HG03175 (cell line): ENCODE measurements around the gene SYNDIG1.

ENCODE experiments used
- ATAC-seq: cut with Tn5 transposase; IDR thresholded peaks from one replicate; pipeline ENCODE4 v1.9.1; 2021; ENCODE audit warnings: mild to moderate bottlenecking, moderate library complexity; ENCODE audit not compliant: unreplicated experiment

Gene SYNDIG1

GRCh38 chr20:24582373-24583168 is 113.1 kb downstream of the SYNDIG1 start:
- no peak for ATAC-seq

DNA sequence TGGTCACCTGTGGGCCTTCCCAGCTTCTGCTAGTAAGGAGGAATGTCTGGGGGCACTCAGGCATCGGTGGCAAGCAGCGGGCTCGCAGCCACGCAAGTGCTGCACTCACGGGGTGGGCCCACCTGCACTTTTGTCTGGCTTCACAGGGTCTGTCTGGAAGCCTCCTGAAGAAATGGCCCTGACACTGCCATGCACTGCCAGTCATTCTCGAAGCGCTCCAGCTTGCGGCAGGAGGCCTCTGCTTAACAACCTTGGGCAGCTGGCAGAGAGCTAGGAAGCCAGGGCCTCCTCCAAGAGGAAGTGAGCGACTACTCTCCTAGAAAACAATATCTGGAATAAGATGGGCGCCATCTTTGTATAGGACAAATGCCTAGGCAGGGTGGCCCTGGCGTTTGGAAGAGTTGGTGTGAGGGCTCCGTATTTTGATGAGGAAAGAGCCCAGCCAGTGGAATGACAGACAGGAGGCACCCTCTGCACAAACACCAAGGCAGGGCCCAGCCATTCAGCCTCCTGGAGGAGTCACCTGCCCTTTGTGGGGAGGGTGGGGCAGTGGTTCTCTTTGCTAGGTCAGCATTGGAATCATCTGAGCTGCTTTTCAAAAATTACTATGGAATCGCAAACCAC is 113.9 kb downstream of the SYNDIG1 start:
- no peak for ATAC-seq

DNA sequence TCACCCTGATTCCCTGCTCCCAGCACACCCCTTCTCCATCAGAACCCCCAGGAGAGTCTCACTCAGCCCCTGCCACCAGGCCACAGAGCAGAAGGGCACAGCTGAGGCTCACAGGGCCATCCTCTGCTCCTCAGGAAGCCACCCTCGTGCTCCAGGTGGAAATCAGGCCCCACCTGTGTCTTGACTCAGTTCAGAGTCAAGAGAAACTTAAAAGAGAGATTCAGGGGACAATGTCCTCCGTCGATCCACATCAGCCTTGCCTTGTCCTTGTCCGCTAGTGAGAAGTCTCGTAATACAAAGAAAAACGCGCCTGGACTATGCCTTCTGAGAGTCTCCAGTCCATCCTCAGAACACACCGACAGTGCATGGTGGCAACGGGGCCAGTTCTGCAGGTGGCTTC is 114.6 kb downstream of the SYNDIG1 start:
- no peak for ATAC-seq

GRCh38 chr20:24584538-24585356 is 115.3 kb downstream of the SYNDIG1 start:
- ATAC-seq, result no peak

GRCh38 chr20:24585796-24586522 is 116.5 kb downstream of the SYNDIG1 start:
- no peak for ATAC-seq

DNA sequence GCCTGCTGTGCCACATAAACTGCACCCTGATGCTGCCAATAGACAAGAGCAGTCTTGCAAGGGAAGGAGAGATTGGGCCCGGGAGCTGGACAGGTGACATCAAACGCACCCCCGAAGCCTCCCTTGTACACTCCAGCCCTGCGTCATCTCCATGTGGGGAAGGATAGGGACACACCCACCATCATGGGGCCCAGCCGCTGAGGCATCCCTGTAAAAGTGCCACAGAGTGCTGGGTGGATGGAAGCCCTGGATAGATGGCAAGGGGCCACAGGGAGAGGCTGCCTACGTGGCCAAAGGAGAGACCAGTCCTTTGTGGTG is 117.1 kb downstream of the SYNDIG1 start:
- ATAC-seq, result no peak

- ATAC-seq, result no peak
Measured at GRCh38 chr20:24587384-24588046, 118.1 kb downstream of the SYNDIG1 start.

DNA sequence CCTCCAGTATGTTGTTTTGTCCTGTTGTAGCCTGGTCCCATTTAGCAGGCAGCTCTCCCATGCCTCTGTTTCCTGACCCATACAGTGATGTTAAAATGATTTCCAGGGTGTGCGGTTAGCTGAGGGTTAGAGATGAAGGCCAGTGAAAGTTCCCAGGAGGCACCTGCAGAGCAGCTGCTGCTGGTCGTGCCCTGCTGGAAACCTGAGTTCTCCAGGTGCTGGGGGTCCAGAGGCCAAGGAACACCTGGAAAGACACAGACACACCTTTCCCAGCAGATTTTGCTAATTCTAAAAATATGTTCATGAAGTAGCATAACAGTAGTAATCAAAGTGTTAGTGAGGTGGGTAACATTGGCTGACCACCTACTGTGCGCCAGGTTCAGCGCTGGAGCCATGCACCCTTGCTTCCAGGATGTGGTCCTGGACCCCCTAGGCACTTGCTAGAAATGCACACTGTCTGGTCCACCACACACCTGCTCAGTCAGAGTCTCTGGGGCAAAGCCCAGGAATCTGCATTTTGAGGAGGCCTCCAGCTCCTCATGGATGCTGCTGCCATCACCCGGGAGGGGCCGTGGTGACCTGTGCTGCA is 118.7 kb downstream of the SYNDIG1 start:
- no peak for ATAC-seq

GRCh38 chr20:24588725-24589340 is 119.4 kb downstream of the SYNDIG1 start:
- ATAC-seq, result no peak

- no peak for ATAC-seq
Measured at GRCh38 chr20:24589381-24589780, 120.0 kb downstream of the SYNDIG1 start.

- ATAC-seq, result no peak
Measured at GRCh38 chr20:24589815-24590177, 120.4 kb downstream of the SYNDIG1 start.

- no peak for ATAC-seq
Measured at GRCh38 chr20:24590178-24590982, 121.0 kb downstream of the SYNDIG1 start.

- no peak for ATAC-seq
Measured at GRCh38 chr20:24597051-24597450, 127.6 kb downstream of the SYNDIG1 start.

GRCh38 chr20:24598346-24598745 is 128.9 kb downstream of the SYNDIG1 start:
- ATAC-seq, result no peak

DNA sequence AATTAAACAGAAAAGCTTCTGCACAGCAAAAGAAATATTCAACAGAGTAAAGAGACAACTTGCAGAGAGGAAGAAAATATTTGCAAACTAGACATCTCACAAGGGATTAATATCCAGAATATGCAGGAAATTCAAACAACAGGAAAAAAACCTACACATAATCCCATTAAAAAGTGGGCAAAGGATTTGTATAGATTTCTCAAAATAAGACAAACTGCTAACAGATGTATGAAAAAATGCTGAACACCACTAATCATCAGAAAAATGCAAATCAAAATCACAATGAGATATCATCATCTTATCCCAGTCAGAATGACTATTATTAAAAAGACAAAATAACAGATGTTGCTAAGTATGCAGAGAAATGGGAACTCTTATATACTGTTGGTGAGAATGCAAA is 129.6 kb downstream of the SYNDIG1 start:
- no peak for ATAC-seq

GRCh38 chr20:24600012-24600411 is 130.6 kb downstream of the SYNDIG1 start:
- ATAC-seq, result no peak

DNA sequence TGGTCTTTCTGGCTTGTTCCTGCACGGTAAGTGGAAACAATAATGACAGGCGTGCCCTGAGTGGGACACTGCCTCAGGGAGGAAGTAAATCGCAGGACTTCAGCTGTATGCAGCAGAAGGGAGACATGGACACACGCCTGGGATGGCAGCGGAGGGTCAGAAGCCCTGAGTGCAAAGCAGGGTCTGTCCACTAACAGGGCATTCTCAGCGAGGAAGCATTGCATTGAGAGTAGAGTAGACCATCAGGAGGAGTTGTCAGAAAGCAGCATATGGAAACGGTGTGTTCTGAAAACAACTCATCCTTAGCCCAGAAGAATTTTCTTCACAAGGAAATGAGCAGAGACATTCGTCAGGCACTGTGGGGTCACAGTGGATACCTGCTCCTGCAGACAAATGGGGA is 134.0 kb downstream of the SYNDIG1 start:
- no peak for ATAC-seq

GRCh38 chr20:24604966-24605665 is 135.7 kb downstream of the SYNDIG1 start:
- ATAC-seq, result no peak
